ENCODE measurements around the gene PRR33. TPM values are rescaled to one million over a fixed set of nuclear protein-coding genes. Genes with fewer than 3 reads are reported as not detected.

Gene PRR33
- total and polyA plus RNA-seq, 10 of the 15 experiments (the other 5 are each of a cell fraction or from before 2014, with no cell fraction given): 0.02 to 1.0 (median 0.38) TPM; not detected in 6

- TF ChIP-seq GATAD2B (conservative IDR thresholded peaks at IDR 0.05; ENCODE audit: low read depth): no peak
These were observed 34.7 kb upstream of the PRR33 start (continued) for GRCh38 chr11:1926156-1927025.

- 41% methylated on average over 21 of the region's 23 CpGs for WGBS (ENCODE audit: insufficient coverage, insufficient replicate concordance, low lambda C conversion rate, missing lambda C conversion rate)
- Histone ChIP-seq H3K27me3 (replicated peaks in 1 of 2; ENCODE audit: control insufficient read depth in 2 of 2, insufficient read depth in 2 of 2, low read length in 1 of 2) (no peaks in the 10 kb centered on the region; a peak in 2 of 4 replicates), H3K36me3 (ENCODE audit: control insufficient read depth in 2 of 2, insufficient read depth in 2 of 2, low read length in 1 of 2) (no peaks in the 10 kb centered on the region), H2AFZ (ENCODE audit: control insufficient read depth, low read depth, low read length) (no peak overlapping the region), H3K79me2 (ENCODE audit: control insufficient read depth, insufficient read depth, low read length) (no peaks in the 10 kb centered on the region), H3K4me2 (ENCODE audit: control insufficient read depth, insufficient read depth) (no peak overlapping the region), H3K4me3 (no peak overlapping the region), H3K9ac (ENCODE audit: control insufficient read depth, insufficient read depth, low read length) (no peak overlapping the region), H3K9me3 (replicated peaks; ENCODE audit: control insufficient read depth, insufficient read depth, low read length) (no peaks in the 10 kb centered on the region), H3K27ac (ENCODE audit: control insufficient read depth, insufficient read depth) (no peak overlapping the region), H3K4me1 (ENCODE audit: control insufficient read depth, insufficient read depth, low read length) (no peaks in the 10 kb centered on the region), H4K20me1 (ENCODE audit: control insufficient read depth, insufficient read depth) (no peaks in the 10 kb centered on the region)
- RAD21 ChIA-PET (ENCODE audit: unreplicated experiment): no interaction called here
- ATAC-seq (no peak), FAIRE-seq (no peak), DNase-seq (ENCODE audit: low read depth, low spot score) (no peak)
- no TSS peak for BruUV-seq (replicated peaks)
- POLR2A ChIA-PET: no interaction called here
- in situ Hi-C loops (cut with MboI): no loop called here
- CTCF ChIA-PET: no interaction called here
- SMC1A ChIA-PET (ENCODE audit: uncharacterized antibody, unreplicated experiment): no interaction called here
- intact Hi-C loops (cut with micrococcal nuclease; ENCODE audit: unreplicated experiment): no loop called here
- no peak for TF ChIP-seq CTCF (IDR thresholded peaks at IDR 0.05 in 2 of 3, conservative IDR thresholded peaks at IDR 0.05 in 1 of 3; ENCODE audit: control insufficient read depth in 2 of 3, extremely low read depth in 1 of 3, insufficient read depth in 1 of 3, low read depth in 3 of 3, low read length in 3 of 3)
These were observed 33.9 kb upstream of the PRR33 start for GRCh38 chr11:1925373-1926155.
